GM18502 (cell line): ENCODE measurements around the gene DLK2.
"Not testable (repeated sequence)": the region's sequence is repeated elsewhere in the genome, so short reads cannot be mapped to it uniquely, and the experiment has no call there.

Source experiments
- ATAC-seq: cut with Tn5 transposase; IDR thresholded peaks from one replicate; pipeline ENCODE4 v1.9.1; 2021; ENCODE audit warnings: mild to moderate bottlenecking; ENCODE audit not compliant: unreplicated experiment, poor library complexity

Gene DLK2

DNA sequence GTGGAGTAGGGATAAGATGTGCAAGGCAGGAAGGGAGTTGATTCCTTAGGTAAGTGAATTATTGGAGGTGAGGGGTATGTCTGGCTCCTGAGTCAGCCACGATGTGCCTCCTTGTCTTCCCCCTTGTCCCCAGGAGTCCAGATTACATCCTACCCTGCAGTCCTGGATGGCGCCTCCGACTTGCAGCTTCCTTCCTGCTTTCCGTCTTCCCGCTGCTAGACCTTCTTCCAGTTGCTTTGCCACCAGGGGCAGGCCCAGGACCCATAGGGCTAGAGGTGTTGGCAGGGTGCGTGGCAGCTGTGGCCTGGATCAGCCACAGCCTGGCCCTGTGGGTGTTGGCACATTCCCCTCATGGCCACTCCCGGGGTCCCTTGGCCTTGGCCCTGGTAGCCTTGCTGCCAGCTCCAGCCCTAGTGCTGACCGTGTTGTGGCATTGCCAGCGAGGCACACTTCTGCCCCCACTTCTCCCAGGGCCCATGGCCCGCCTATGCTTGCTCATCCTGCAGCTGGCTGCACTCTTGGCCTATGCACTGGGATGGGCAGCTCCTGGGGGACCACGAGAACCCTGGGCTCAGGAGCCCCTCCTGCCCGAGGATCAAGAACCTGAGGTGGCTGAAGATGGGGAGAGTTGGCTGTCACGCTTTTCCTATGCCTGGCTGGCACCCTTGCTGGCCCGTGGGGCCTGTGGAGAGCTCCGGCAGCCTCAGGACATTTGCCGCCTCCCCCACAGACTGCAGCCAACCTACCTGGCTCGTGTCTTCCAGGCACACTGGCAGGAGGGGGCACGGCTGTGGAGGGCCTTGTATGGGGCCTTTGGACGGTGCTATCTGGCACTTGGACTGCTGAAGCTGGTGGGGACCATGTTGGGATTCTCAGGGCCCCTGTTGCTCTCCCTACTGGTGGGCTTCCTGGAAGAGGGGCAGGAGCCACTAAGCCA, 23.1 kb downstream of the DLK2 start:
- no peak for ATAC-seq

DNA sequence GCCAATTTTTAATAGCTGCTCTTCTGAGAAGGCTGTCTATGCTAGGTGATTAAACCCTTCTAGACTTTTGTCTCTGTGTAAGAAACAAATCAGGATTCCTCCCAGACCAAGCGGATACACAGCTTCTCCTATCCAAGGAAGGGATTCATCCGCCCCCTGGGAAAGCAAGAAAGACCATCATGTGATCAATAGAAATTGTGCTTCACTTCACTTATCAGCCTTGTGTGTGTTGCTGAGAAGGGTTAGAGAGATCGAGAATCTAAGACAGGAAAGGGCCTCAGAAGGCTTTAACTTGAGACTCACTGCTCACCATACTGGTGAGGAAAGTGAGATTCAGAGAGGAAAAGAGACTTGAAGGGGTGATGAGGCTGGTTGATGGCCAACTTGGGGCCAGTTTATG, 26.5 kb downstream of the DLK2 start:
- ATAC-seq, result no peak

DNA sequence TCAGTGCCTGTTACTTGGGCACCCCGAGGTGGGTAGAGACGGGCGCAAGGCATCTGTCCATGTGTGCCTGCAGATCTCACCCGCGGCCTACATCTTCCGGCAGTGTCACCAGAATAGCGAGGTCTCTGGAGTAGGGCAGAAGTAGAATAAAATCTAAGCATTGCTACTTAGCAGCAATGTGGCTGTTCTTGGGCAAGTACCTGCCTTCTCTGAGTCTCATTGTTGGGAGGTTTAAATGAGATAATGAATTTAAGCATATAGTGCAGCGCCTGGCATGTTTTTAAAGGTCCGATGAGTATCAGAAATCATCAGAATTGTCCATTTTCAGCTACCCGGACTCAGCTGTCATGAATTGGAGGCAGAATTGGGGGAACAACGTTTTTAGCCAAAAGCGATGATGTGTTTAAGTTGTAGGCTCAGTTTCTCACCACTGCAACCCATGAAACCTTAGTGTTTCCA, 27.2 kb downstream of the DLK2 start:
- ATAC-seq, result no peak

DNA sequence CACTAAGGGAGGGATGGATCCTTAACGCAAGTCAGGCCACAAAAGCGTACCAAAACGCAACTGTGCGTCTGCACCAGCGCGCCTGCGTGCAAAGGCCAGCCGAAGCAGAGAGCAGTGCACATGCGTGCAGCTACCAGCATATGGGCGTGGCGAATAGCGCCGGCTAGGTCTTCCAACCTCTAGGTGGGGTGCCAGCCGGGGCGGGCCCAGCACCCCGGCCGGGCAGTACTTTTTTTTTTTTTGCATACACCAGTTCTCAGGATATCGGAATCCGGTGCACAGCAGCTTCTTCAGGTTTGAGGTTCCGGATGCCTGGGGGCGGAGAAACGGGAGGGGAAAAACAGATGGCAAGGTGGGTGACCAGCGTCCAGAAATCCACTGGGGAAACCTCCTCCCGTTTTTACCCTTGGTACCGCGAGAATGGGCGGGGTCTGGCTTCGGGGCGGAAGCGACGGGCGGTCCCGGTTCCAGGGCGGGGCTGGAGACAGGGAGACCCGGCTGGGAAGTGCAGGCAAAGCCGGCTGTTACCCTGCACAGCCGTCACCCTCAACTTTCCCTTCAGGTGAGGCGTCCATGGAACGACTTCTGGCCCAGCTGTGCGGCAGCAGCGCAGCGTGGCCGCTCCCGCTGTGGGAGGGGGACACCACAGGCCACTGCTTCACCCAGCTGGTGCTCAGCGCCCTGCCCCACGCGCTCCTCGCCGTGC, 27.8 kb downstream of the DLK2 start, which contains the start of gene ABCC10:
TSS of gene ABCC10 (plus strand) at position 136 of the 706 bp plus-strand sequence. CDS start at position 574, 438 bp downstream.
- ATAC-seq, result peak; percentile 91

DNA sequence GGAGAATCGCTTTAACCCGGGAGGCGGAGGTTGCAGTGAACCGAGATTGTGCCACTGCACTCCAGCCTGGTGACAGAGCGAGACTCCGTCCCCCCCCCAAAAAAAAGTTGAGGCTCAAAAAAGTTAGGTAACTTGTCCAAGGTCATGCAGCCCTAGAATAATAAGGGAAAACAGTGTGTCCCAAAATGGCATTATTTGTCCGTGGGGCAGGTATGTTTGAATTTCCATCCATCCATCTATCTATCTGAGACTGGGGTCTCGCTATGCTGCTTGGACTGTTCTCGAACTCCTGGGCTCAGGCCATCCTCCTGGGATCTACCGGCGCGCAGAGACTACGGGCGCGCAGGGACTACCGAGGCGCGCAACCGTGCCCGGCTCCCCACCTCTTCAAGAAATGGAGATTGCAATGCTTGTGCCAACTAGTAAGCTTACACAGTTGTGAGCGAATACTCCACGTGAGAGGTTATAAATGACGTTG, 28.4 kb downstream of the DLK2 start:
- no peak for ATAC-seq

DNA sequence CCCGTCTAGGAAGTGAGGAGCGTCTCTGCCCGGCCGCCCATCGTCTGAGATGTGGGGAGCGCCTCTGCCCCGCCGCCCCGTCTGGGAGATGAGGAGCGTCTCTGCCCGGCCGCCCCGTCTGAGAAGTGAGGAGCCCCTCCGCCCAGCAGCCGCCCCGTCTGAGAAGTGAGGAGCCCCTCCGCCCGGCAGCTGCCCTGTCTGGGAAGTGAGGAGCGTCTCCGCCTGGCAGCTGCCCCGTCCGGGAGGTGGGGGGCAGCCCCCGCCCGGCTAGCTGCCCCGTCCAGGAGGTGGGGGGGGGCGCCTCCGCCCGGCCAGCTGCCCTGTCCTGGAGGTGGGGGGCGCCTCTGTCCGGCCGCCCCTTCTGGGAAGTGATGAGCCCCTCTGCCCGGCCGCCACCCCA, 30.3 kb downstream of the DLK2 start:
- ATAC-seq, result not testable (repeated sequence)

DNA sequence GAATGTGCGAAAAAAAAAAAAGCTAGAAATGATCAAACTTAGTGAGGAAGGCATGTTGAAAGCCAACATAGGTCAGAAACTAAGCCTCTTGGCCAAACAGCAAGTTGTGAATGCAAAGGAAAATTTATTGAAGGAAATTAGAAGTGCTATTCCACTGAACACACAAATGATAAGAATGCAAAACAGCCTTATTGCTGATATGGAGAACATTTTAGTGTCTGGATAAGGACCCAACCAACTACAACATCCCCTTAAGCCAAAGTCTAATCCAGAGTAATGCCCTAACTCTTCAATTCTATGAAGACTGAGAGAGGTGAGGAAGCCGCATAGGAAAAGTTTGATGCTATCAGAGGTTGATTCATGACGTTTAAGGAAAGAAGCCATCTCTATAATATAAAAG, 33.5 kb downstream of the DLK2 start:
- ATAC-seq, result no peak

DNA sequence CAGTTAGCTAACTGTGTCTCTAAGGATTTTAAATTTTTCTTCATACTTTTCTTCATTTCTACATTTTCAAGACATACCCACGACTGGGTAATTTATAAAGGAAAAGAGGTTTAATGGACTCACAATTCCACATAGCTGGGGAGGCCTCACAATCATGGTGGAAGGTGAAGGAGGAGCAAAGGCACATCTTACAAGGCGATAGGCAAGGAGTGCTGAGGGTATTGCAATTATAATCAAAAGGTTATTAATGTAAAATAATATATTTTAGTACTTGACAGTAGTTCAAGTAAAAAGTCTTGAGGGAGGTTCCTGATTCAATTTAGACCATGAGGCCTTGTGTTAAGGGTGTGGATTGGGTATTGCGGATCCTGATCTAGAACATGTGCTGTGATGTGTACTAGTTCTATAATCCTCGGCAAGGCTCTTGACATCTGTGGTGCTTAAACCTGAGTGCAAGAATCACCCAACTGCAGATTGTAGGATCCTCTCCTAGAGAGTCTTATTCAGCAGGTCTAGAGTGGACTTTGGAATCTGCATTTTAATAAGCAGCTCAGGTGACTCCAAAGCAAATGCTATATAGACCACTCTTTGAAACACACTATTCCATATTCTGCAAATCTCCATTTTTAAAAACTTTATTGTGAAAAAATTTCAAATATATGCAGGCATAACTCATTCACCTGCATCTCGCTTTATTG, 35.2 kb downstream of the DLK2 start:
- no peak for ATAC-seq

DNA sequence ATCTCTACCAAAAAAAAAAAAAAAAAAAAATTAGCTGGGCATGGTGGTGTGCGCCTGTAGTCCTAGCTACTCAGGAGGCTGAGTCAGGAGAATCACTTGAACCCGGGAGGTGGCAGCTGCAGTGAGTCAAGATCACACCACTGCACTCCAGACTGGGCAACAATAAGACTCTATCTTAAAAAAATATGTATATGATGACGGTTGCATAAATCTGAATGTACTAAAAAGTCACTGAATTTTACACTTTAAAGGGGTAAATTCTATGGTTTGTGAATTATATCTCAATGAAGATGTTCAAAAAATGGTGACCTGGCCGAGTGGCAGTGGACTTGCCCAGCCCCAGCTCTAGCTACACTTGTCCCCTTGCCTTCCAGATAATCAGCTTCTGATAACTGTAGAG, 38.4 kb downstream of the DLK2 start:
- ATAC-seq, result no peak

DNA sequence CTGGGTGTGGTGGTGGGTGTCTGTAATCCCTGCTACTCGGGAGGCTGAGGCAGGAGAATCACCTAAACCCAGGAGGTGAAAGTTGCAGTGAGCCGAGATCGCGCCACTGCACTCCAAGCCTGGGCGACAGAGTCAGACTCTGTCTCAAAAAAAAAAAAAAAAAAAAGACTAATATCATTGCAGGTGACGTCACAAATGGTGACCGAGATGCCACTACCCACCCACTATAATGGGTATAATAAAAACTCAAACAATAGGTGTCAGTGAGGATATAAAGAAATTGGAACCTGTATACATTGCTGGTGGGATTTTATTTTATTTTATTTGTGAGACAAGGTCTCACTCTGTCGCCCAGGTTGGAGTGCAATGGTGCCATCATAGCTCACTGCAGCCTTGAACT, 40.1 kb downstream of the DLK2 start:
- ATAC-seq, result not testable (repeated sequence)

DNA sequence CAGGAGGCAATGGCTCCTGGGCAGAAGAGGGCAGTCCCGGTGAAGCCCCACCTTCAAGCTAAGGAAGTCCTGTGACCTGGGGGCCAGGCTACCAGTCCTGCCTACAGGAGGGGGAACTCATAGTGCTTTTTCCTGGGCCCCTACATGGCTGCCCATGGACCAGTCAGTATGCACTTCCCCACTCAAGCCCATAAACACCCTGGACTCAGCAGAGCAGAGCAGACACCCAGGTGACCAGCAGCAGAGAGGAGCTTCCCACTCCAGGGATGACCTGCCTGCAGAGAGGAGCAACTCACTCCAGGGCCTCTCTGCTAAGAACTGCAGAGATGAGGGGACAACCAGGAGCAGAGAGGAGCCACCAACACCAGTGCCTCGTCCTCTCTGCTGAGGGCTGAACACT, 42.3 kb downstream of the DLK2 start:
- no peak for ATAC-seq

DNA sequence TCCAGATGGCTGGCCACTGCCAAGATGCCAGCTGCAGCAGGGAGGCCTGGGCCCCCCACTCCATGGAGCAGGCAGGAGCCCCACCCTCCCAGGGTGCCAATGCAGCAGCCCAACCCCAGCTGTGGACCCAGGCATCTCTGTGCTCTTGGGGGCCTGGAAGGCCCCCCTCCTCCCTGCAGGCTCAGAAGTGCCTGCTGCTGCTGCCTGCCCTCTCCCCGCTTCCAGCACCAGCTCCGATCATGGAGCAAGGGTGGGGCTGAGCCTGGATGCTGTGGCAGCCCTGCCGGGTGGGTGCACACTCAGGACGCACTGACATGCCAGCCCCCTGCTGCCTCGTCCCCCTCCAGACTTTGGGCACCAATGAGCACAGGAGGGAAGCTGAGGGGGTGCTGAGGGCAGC, 42.8 kb downstream of the DLK2 start:
- ATAC-seq, result no peak

DNA sequence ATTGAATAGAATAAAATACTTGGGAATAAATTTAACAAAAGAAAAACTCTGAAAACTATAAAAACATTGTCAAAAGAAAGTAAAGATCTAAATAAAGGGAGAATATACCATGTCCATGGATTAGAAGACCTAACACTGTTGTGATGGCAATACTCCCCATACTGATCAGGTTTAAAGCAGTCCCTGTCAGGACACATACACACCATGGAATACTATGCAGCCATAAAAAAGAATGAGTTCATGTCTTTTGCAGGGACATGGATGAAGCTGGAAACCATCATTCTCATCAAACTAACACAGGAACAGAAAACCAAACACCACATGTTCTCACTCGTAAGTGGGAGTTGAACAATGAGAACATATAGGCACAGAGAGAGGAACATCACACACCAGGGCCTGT, 44.6 kb downstream of the DLK2 start:
- ATAC-seq, result not testable (repeated sequence)

DNA sequence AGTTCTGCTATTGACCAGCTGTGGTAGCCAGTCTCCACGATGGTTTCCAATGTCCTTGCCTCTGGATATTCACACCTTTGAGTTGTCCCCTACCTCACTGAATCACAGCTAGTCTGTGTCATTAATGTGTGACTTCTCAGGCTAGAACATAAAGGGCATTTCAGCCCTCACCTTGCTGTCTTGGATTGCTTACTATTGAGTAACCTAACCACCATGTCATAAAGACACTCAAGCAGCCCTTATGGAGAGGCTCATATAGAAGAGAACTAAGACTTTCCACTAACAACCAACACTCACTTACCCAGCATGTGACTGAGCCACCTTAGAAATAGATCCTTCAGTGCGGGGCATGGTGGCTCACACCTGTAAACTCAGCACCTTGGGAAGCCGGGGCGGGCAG, 47.1 kb downstream of the DLK2 start:
- no peak for ATAC-seq

DNA sequence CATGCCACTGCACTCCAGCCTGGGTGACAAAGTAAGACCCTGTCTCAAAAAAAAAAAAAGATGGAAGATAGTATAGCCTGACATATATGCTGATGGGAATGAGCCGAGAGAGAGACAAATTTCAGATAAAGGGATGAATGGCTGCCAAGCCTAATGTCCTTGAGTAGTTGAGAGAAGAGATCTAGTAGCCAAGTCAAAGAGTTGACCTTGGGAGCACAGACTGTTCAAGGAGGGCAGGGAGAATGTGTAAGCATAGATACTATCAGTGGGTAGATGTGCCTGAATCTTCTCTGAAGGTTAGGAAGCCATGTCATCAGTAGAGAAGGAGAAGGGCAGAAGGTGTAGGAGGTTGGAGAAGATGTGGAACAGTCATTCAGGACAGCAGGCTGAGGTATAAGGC, 48.1 kb downstream of the DLK2 start:
- ATAC-seq, result no peak

DNA sequence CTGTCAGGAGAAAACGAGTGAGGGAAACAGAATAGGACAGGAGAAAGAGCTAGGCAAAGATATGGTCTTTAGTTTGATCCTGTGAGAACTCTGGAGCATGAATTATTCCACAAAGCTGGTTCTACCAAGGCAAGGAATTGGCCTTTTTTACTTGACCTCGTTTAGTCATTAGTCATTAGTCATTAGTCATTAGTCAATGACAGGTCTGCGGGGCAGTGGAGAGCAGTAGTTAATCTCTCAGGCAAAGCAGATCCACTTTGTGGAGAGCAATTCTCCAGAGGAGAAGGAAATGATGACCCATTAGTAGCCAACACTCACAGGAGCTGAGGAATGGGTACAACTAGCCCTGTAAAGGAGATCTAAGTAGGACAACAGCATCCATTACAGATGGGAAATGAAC, 50.0 kb downstream of the DLK2 start:
- ATAC-seq, result no peak

DNA sequence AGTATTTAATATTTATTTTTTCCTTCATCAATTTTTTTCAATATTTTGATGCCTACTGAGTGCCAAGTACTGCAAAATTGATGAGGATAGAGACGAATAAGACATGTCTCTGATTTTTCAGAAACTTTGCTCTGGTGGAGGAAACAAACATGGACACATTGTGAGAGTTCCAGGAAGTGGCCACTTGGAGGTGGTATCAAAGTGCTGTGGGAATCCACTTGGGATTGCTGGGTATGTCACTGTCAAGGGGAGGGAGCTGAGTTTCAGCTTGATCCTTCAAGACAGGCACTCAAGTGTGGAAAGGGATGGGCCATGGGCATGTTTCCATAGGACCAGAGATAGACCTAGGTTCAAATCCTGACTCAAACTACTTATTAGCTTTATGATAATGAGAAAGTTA, 52.5 kb downstream of the DLK2 start:
- ATAC-seq, result no peak

DNA sequence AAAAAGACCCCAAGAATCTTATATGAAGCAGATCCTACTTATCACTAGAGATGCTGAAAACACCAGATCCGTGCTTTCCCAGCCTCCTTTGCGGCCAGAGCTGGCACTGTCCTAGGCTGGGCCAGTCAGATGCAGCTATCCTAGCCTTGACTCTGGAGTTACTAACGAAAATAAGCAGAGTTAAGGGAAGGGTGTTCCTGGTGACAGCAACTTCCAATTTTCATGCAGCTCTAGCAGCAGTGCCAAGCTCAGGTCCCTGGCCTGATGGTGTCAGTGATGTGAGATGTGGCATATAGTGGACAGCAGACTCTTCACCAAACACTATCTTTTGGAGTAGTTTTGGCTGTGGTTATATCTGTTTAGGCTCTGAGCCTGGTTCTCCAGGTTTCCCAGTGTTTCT, 53.6 kb downstream of the DLK2 start:
- no peak for ATAC-seq
